A549 treated with AZD9567 at 1 μM for 4 hours (cell line): Measurements from ENCODE around the gene SLC38A3. TPM values are rescaled to one million over a fixed set of nuclear protein-coding genes. Genes with fewer than 3 reads are reported as not detected.

Source experiments
- total RNA-seq: library from RNA; stranded (reverse); fragments of 200-300 nt; extraction: Qiagen RNA extraction; gene quantifications from 5 replicates; pipeline ENCODE4 v1.2.3, GENCODE V29; 2022; ENCODE audit not compliant: insufficient read depth

The SLC38A3 gene
- total RNA-seq, result 0.05 to 0.09 TPM in 2 of 5 replicates, not detected in the others

DNA sequence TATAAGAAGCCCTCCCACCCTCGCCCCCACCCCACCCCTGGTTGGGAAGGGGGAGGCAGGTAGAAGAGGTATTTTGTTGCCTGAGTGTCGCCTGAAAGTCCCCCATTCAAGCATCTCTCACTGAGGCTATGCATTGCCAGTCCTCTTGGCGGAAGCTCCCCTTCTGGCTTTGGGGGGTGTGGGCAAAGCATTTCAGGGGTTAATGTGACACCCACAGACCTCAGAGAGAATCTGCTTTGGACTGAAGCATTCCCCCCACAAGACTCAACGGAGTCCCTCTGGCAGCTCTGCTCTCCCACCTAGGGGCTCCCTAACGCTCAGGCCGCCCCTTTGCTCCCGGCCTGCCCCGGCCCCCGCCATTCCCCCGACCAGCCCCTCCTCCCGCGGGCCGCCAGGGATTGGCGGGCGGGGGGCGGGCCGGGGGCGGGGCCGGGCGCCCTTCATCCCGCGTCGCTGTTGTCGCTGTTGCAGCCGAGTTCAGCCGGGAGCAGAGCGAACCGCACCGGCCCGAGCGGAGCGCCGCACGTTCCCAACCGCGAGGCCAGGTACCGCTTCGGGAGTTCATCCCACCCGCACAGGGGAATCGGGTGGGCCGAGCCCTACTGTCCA, at the start of gene SLC38A3:
Gene SLC38A3, plus strand, starts transcription at position 468 of the 609 bp plus-strand sequence. CDS start 8,929 bp downstream, outside the sequence.

GRCh38 chr3:50190936-50191660, 14.0 kb upstream of the SLC38A3 start, which contains the start of gene GNAT1:
Gene GNAT1 (plus strand): TSS chr3:50191610. CDS start chr3:50191726, 116 bp downstream.

GRCh38 chr3:50235716-50236483, 30.8 kb downstream of the SLC38A3 start, which contains the start of gene GNAI2:
Gene GNAI2 (plus strand): TSS chr3:50236204. CDS start chr3:50236336, 132 bp downstream.

DNA sequence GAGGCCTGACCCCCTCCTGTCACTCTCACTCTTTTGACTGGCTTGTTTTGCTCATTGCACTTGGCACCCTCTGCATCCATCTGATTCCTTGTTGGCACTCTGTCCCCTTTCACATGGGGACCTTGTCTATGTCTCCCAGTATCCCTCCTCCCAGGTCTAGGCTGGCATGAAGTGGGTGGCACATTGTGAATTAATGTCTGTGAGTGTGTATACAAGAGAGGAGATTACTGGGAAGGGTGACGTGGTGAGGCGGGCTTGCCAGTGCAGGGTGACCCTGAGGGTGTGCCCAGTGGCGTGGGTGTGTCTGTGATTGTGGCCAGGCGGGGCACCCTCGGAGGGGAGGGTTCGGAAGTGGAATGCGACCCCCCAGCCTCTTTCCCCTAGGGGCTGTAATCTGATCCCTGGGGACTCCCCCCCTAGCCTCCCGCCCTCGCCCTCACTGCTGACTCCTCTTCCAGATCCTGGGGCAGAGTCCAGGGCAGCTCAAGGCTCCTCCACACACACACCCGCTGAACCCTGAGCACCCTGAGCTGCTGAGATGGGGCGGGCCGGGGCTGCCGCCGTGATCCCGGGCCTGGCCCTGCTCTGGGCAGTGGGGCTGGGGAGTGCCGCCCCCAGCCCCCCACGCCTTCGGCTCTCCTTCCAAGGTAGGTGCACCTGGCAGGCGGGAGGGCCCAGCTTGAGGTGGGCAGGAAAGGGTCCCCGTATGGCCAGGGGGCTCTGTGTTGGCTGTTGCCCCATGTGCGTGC, 63.8 kb downstream of the SLC38A3 start, which contains the start of gene SEMA3B:
Gene SEMA3B, plus strand, starts transcription at position 445 of the 749 bp plus-strand sequence. Its CDS starts 94 bp downstream, at position 539.

Other genes with a start within 250 kb of the SLC38A3 start
- 24.9 to 39.4 TPM (median 39.0 TPM) in 5 replicates for gene RBM5, start 116.4 kb upstream of the SLC38A3 start, total RNA-seq
- gene SEMA3F, start 49.9 kb upstream of the SLC38A3 start, total RNA-seq, result 9.3 to 14.6 TPM (median 13.9 TPM) in 5 replicates
- not detected in 5 replicates for gene GNAT1, start 13.7 kb upstream of the SLC38A3 start, total RNA-seq
- gene GNAI2, start 30.9 kb downstream of the SLC38A3 start, total RNA-seq, result 37.0 to 49.5 TPM (median 48.2 TPM) in 5 replicates
- 6.3 to 12.7 TPM (median 6.7 TPM) in 5 replicates for gene SEMA3B, start 63.9 kb downstream of the SLC38A3 start, total RNA-seq
- 0.07 to 0.08 TPM (median 0.07 TPM) in 4 of 5 replicates, not detected in the other for gene LSMEM2, start 73.8 kb downstream of the SLC38A3 start, total RNA-seq
- gene IFRD2, start 87.2 kb downstream of the SLC38A3 start, total RNA-seq, result 64.7 to 88.5 TPM (median 84.1 TPM) in 5 replicates
- 6.8 to 10.1 TPM (median 8.3 TPM) in 5 replicates for gene HYAL3, start 94.1 kb downstream of the SLC38A3 start, total RNA-seq
- 4.3 to 8.6 TPM (median 8.3 TPM) in 5 replicates for gene NAA80, start 94.1 kb downstream of the SLC38A3 start, total RNA-seq
- 0.40 to 0.48 TPM (median 0.46 TPM) in 4 of 5 replicates, not detected in the other for gene HYAL1, start 98.3 kb downstream of the SLC38A3 start, total RNA-seq
- gene HYAL2, start 117.5 kb downstream of the SLC38A3 start, total RNA-seq, result 26.8 to 33.6 TPM (median 30.4 TPM) in 5 replicates
- gene TUSC2, start 123.0 kb downstream of the SLC38A3 start, total RNA-seq, result 19.8 to 39.8 TPM (median 36.5 TPM) in 5 replicates
- 14.4 to 22.0 TPM (median 21.2 TPM) in 5 replicates for gene RASSF1, start 135.6 kb downstream of the SLC38A3 start, total RNA-seq
- gene ZMYND10, start 140.5 kb downstream of the SLC38A3 start, total RNA-seq, result 0.86 to 1.5 TPM (median 1.2 TPM) in 4 of 5 replicates, not detected in the other
- 13.4 to 15.4 TPM (median 14.4 TPM) in 5 replicates for gene NPRL2, start 145.5 kb downstream of the SLC38A3 start, total RNA-seq
- 15.1 to 22.0 TPM (median 20.1 TPM) in 5 replicates for gene CYB561D2, start 145.6 kb downstream of the SLC38A3 start, total RNA-seq
- gene TMEM115, start 154.2 kb downstream of the SLC38A3 start, total RNA-seq, result 33.9 to 47.2 TPM (median 45.6 TPM) in 5 replicates